IPS-18c (cell line): ENCODE measurements around the gene ACADVL.
"Not testable (repeated sequence)": the region's sequence is repeated elsewhere in the genome, so short reads cannot be mapped to it uniquely, and the experiment has no call there.

Experiments used
- H3K4me3 ChIP-seq: 2 replicates; pipeline ENCODE4 v1.7.0; 2013; ENCODE audit warnings: low read depth, mild to moderate bottlenecking, low read length, moderate library complexity; ENCODE audit not compliant: insufficient read depth
- H3K9me3 ChIP-seq: one replicate; pipeline ENCODE4 v1.6.1; 2013; ENCODE audit warnings: mild to moderate bottlenecking, low read length, moderate library complexity; ENCODE audit not compliant: control insufficient read depth, insufficient read depth

Gene ACADVL

DNA sequence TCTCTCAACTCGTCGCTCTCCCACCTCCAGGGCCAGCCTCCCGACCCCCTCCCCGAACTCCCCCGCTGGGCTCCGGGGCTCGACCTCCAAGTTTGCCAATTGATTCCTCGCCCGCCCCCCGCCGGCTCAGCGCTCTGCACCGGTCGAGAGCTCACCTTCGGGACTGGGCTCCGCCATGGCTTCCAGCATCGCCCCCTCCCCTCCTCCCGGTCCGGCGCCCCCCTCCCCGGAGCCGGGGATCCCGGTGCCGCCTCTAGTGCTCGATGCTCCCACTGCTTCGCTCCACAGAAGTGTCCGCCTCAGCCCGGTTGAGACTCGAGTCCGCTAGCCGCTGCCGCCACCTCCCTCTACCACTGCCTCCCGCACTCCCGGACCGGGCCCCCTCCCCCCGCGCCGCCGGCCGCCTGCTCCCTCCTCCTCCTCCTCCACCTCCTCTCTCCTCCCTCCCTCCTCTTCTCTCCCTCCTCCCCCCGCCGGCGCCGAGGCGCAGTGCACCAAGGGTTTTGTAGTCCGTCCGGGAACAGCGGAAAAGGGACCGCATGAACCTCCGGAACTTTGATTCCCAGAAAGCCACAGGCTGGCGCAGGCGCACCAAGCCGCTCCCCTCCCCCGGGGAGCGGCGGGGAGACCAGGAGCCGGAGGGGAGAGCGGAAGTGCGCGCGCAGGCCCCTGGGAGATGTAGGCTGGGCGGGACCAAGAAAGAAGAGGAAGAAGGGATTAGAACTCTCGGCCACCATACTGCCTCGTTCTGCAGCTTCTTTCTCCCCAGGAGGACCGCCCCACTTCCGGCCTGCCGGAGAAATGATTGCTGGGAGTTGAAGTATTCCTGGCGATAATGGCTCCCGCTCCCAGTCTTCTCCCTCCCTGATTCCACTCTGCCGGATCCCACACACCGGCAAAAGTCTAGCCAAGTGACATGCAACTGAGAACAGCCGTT lies 19.6 kb downstream of the ACADVL start, which contains the start of gene PHF23:
TSS of gene PHF23 (minus strand) at position 367 of the 937 bp plus-strand sequence. CDS start at position 189, 178 bp downstream.
- H3K4me3 ChIP-seq = peak within 1 kb of the TSS; percentile 96
- H3K9me3 ChIP-seq = no peaks in the 10 kb centered on the region

GRCh38 chr17:7240375-7240774 lies 20.6 kb downstream of the ACADVL start:
- H3K4me3 ChIP-seq = 0 out of 2 replicates have a peak overlapping the region, but pooled peaks have one; percentile 20
- H3K9me3 ChIP-seq = no peaks in the 10 kb centered on the region

DNA sequence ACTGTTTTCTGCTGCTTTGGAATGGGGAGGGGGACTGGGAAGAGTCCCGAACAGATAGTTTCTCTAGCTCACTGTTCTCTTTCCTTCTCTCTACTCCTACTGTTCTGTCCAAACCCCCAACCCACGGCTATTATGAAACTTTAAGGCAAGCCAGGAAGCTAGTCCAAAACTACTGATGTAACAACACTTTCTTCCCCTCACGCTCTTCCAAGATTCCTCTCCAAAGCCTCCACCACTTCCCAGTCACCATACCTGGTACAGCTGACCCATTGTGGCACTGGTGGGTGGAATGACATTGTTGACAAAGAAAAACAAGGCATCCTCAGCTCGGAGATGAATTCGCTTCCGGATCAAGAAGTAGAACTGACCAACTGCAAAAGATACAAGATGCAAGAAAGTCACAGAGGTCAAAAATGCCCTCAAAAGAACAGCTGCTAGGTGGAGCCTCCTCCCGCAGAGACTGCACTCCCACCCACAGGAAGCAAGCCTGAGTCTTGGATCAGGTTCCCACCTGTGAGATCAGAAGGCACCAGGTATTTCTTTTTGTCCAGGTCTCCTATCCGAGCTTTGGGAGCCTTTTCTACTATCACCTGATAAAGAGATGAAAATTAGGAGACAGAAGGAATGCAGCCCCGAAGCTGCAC lies 21.5 kb downstream of the ACADVL start:
- H3K9me3 ChIP-seq = no peaks in the 10 kb centered on the region
- peak overlapping the region; percentile 97 for H3K4me3 ChIP-seq

DNA sequence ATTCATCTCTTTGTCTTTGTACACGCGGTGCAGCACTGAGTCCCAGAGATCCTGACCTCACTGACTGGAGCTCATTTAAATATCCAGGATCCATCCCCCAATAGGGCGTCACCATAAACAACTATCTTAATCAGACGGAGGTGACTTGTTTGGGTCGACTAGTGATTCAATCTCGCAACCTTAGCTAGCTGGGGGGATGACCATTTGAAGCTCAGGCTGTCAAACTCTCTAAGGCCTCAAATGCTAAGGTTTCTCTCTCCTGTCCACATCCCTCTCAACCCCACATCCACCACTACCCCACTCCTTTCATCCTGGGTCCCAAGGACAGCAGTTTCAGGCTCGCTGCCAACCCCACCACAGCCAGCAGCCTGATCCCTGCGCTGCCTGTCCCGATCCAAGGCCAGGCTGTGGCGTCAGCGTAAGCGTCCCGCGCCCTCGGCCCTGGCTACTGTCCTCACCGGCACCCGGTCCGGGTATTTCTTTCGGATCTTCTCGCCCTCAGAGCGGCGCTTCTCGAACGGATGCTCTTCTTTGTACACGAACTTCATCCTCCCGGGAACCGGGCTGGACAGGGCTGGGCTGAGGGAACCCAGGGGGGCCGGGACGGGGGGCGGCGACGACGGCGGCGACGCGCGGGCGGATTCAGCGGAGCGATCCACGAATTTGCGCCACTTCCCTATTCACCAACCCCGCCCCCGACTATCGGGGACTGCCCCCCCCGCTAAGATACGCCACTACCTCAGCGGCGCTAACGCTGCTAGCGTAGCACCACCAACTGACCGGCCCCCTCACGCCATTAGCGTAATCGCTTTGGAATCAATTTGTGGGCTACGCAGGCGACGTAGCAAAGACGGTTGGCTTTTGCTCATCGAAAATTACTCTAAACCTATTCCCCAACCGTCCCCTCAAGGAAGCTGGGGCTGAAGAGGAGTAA lies 22.3 kb downstream of the ACADVL start, which contains the start of gene GABARAP:
TSS of gene GABARAP (minus strand) at position 667 of the 934 bp plus-strand sequence. CDS start at position 548, 119 bp downstream.
- H3K9me3 ChIP-seq = no peaks in the 10 kb centered on the region
- peak within 1 kb of the TSS; percentile 97 for H3K4me3 ChIP-seq

DNA sequence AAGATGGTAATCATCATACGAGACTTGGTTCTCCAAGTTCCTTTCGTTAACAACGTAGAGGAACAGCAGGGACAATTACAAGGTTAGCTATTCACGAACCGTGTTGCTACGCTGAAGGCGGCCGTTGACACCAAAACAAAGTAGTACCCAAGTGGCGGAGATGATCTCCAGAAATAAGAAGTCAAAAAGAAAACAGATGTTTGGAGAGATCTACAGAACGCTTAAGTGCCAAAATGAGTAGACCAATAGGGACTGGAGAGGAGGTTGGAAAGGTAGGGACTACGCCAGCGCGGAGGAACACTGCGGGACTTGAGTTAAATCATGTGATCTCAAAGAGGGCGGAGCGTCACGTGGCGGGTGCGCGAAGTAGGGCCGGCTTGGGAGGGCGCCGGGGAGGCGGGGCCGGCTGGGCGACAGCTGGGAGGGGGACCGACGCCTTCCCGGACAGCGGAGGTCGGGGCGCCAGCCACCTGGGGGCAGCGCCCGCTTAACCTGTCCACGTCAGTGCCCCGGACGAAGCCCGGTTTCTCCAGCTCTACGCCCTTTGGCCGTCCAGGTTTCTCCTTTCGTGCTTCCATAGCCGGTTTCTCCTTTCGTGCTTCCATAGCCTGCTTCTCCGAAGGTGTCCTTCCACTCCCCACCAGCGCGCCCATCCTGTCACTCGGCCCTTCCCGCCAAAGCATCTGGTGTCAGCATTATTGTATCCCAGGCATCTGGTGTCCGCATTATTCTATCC lies 23.1 kb downstream of the ACADVL start:
- H3K9me3 ChIP-seq = no peaks in the 10 kb centered on the region
- H3K4me3 ChIP-seq = peak overlapping the region; percentile 97

DNA sequence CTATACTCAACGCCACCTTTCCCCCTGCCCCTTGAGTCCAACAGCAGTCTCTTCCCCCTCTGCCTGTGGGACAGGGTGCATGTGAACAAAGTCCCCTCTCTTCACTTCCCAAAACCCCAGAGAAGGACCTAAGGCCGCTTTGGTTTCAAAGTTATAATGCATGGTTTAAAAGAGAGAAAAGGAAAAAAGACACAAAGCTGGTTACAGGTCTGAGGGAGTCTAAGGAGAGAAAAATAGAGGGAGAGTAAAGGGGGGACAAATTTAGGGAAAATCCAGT lies 23.7 kb downstream of the ACADVL start:
- Histone ChIP-seq H3K9me3 (no peaks in the 10 kb centered on the region), H3K4me3 (peak overlapping the region; percentile 97; the same call in 1 of the 2 replicates)

GRCh38 chr17:7243838-7244237 lies 24.1 kb downstream of the ACADVL start:
- not testable (repeated sequence) for H3K4me3 ChIP-seq, H3K9me3 ChIP-seq

- no peak overlapping the region for H3K4me3 ChIP-seq
- H3K9me3 ChIP-seq = peaks cover 2% of the 10 kb centered on the region
Measured at GRCh38 chr17:7246779-7247178, 27.0 kb downstream of the ACADVL start.

GRCh38 chr17:7248796-7249195 lies 29.1 kb downstream of the ACADVL start:
- Histone ChIP-seq H3K4me3 (no peak overlapping the region), H3K9me3 (peaks cover 2% of the 10 kb centered on the region)

DNA sequence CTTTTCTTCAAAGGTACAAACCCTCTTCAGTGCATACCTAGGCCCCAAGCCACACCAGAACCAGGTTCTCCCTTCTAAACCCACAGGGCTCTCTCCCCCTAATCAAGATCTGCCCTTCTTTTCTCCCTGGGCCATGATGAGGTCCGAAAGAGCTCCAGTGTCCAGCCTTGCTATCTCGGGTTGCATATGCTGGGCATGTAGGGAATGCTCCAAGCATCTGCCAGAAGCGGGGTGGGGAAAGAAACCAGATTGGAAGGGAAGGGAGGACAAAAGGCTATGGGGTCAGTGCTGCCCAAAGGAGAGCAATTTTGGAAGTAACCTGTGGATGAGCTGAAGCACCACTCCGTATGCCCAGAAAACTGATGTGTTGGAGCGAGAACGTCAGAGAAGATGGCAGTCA lies 29.5 kb downstream of the ACADVL start:
- H3K9me3 ChIP-seq = peaks cover 2% of the 10 kb centered on the region
- H3K4me3 ChIP-seq = no peak overlapping the region

- H3K4me3 ChIP-seq = peak overlapping the region; percentile 87; the same call in 1 of the 2 replicates
- H3K9me3 ChIP-seq = peaks cover 2% of the 10 kb centered on the region
Measured at GRCh38 chr17:7249830-7250229, 30.1 kb downstream of the ACADVL start.

DNA sequence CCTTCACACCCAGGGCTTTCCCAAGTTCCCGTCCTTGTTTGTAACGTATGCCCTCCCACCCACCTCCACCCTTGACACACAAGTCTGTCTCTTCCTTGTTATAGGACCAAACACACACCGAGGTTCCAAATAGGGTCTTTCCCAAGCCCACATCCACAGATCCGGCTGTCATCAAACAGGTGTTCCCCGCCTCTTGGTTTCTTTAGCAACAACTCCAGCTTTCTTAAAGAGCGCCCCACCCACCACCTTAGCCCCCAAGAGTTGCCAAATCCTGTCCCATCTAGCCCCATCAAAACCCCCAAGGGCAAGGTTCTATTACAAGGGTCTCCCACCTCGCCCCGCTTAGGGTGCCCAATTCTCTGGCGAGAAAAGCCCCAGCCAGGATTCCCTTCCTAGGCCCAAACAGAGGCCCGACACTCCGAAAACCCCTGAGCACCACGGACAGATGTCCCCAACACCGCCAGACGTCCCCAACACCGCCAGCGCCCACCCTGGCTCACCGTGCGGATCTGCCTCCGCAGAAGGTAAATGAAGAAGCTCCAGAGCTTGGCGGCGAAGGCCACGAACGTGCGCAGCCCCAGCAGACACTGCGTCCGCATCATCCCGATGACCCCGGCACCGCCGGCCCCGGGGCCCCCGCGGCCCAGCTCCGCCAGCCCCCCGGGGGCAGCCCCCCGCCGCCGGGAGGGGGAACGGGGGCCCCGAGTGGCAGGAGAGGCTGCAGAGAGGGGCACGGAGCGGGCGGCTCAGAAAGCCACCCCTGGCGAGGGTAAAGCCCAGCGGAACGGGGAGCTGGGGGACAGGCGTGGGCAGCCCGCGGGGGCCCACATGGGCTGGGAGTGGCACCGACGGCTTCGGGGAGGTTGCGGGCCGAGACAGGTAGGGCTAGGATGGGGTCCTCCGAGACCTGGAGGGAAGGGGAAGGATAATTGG lies 31.2 kb downstream of the ACADVL start:
- peak overlapping the region; percentile 87 for H3K4me3 ChIP-seq

DNA sequence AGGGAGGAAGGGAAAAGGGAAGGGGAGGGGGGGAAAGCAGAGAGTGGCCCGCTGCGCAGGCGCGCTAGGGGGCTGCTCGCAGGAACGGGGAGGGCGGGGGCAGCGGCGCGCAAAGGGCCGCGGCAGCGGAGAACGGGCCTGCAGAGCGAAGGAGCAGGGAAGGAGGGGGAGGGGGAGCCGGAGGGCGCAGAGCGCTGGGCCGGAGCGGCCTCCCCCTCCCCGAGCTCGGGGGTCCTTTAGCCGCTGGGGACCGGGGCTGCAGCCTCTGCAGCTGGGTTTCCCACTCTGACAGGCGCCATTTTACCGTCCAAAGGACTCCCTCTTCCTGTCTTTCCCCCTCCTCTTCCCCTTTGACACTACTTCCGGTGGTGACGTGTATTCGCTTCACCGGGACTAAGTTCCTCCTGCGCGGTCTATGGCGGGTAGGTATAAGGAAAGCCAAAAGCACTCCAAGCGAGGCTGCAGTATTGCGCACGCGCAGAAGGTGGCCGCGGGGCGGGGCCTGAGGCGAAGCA lies 32.0 kb downstream of the ACADVL start, which contains the start of gene CTDNEP1:
TSS of gene CTDNEP1 (minus strand) at position 74 of the 515 bp plus-strand sequence. CDS start 438 bp downstream, outside the sequence.
- peaks cover 2% of the 10 kb centered on the region for H3K9me3 ChIP-seq
- H3K4me3 ChIP-seq = peak within 1 kb of the TSS; percentile 87

More for the DNA sequence above, 31.2 kb downstream of the ACADVL start:
- H3K9me3 ChIP-seq = peaks cover 2% of the 10 kb centered on the region

DNA sequence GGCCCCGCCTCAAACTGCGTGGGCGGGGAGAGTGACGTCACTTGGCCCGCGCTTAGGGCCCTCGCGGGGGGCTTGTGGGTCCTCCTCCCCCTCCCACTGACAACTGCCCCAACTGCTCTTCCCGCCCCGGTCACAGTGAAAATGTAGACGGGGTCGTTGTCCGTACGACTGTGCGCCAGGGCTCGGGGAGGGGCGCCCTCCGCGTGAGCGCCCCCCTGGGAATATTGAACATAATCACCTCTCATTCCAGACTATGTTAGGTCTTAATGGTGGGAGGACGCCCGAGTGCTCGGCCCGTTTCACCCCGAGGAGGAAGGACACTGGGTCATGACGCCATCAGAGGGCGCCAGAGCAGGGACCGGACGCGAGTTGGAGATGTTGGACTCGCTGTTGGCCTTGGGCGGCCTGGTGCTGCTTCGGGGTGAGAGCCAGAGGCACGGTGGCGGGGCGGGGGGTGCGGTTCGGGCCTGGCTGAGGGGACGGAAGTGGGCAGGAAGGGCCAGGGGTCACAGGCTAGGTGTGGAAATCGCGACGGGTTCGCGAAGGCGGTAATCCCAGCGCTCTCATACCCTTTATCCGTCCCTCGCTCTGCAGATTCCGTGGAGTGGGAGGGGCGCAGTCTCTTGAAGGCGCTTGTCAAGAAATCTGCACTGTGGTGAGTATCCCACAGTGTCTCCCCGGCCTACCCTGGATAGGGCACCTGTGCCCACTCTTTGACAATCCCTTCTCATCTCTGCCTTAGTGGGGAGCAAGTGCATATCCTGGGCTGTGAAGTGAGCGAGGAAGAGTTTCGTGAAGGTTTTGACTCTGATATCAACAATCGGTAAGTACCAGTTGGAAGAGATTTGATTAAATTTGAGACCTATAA lies 32.7 kb downstream of the ACADVL start, which contains the start of gene ELP5:
TSS of gene ELP5 (plus strand) at position 40 of the 868 bp plus-strand sequence. CDS start at position 376, 336 bp downstream.
- Histone ChIP-seq H3K4me3 (peak within 1 kb of the TSS; percentile 87), H3K9me3 (peaks cover 2% of the 10 kb centered on the region)
